Large intestine (tissue), 3 donors: Measurements from ENCODE around the gene LGMN. TPM values are rescaled to one million over a fixed set of nuclear protein-coding genes. Genes with fewer than 3 reads are reported as not detected.
"Not testable (repeated sequence)": the region's sequence is repeated elsewhere in the genome, so short reads cannot be mapped to it uniquely, and the experiment has no call there.

Source experiments
- DNase-seq, 2 donors: peaks; one replicate each; pipeline versions ENCODE4 v3.0.0 to v3.0.0-alpha.2; 2013
- H3K27ac ChIP-seq: one replicate; pipeline ENCODE4 v1.5.1; 2013; ENCODE audit warnings: low read length
- H3K27me3 ChIP-seq: 2 replicates; pipeline ENCODE4 v1.6.1; 2013; ENCODE audit warnings: low read length; ENCODE audit not compliant: control insufficient read depth, insufficient read depth
- H3K36me3 ChIP-seq: 2 replicates; pipeline ENCODE4 v1.6.1; 2013; ENCODE audit warnings: low read length; ENCODE audit not compliant: control insufficient read depth, insufficient read depth
- H3K4me1 ChIP-seq: one replicate; pipeline ENCODE4 v1.6.1; 2013; ENCODE audit warnings: low read length; ENCODE audit not compliant: control insufficient read depth, insufficient read depth
- H3K4me3 ChIP-seq: one replicate; pipeline ENCODE4 v1.5.1; 2013; ENCODE audit warnings: low read length
- H3K9me3 ChIP-seq: one replicate; pipeline ENCODE4 v1.6.1; 2013; ENCODE audit warnings: mild to moderate bottlenecking, low read depth, low read length, moderate library complexity; ENCODE audit not compliant: control insufficient read depth
- WGBS: methylation state at CpG from one replicate; pipeline ENCODE4 v1.1.5; 2013; ENCODE audit warnings: low lambda C conversion rate; ENCODE audit not compliant: insufficient coverage; 5-methylcytosine and 5-hydroxymethylcytosine counted together
- polyA plus RNA-seq: library from polyadenylated mRNA; unstranded; fragments of 120-200 nt; gene quantifications from one replicate; pipeline ENCODE4 v1.2.1, GENCODE V29; 2013

Gene LGMN
- polyA plus RNA-seq, 1 donor: 269 TPM

DNA sequence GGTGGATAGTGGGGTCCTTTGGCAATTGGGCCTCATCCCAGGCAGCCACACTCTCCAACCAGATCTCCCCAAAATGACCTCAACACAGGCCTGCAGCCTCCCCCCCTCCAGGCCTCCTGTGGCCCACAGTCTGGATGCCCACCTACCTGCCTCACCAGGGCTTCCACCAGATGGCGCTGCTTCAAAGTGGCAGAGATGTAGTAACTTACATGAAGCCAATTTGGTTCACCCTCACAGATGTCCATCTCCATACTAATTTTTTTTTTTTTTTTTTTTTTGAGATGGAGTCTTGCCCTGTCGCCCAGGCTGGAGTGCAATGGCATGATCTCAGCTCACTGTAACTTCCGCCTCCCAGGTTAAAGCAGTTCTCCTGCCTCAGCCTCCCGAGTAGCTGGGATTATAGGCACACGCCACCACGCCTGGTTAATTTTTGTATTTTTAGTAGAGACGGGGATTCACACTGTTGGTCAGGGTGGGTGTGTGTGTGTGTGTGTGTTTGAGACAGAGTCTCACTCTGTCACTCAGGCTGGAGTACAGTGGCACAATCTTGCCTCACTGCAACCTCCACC is 33.6 kb downstream of the LGMN start:
- peak in 1 of 2 donors; percentile 47 for DNase-seq
- H3K9me3 ChIP-seq, H3K27ac ChIP-seq, H3K4me1 ChIP-seq, H3K4me3 ChIP-seq, H3K27me3 ChIP-seq: not testable (repeated sequence)
- peaks cover 66% of the 10 kb centered on the region for H3K36me3 ChIP-seq
- no CpG with 5 or more reads among the region's 7 CpGs for WGBS

DNA sequence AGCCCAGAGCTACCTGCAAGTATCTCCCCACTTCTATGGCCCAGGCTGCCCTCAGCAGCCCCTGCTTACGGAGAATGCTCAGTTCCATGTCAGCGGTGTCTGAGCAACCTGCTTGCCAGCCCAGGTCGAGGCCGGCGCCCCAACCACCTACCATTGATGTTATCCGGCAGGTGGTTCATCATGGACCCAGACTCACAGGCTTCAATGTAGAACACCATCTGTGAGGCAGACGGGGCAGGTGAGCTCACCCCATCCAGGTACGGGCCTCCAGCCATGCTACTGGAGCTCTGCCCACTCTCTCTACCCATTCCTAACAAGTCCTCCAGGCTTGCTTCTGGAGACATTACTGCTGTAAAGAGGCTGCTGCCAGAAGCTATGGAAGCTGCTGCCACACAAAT is 35.8 kb downstream of the LGMN start:
- Histone ChIP-seq H3K9me3 (no peaks in the 10 kb centered on the region), H3K4me3 (no peak overlapping the region), H3K36me3 (peaks cover 74% of the 10 kb centered on the region), H3K27me3 (no peaks in the 10 kb centered on the region), H3K4me1 (no peaks in the 10 kb centered on the region), H3K27ac (no peak overlapping the region)
- DNase-seq: no peak
- whole genome bisulfite sequencing: no CpG with 5 or more reads among the region's 8 CpGs

DNA sequence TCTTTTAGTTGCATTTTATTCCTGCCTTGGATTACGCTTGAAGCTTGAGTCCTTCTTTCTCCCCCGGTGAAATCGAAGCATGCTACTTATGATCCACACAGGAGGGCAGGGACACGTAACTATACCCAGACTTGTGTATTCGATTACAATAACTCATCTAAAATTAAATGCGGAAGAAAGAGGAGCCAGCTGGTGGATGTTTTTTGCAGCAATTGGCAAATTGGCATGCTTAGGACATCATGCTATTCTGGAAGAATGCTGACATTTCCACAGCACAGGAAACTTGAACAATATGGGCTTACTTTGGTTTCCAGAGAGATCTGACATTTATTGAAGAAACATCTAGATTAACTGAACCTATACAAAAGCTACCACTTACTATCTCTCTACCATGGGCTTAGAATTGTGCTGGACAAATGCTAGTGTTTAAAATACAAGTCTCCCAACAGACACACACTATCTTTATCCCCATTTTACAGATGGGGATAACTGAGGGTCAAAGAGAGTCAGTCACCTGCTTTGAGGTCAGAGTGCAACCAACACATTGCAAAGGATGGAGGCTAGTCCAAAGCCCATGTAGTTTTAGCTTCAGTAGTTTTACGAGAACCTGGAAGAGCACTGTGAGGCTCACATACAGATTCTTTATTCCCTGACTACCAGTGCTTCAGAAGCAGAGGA is 36.3 kb downstream of the LGMN start:
- Histone ChIP-seq H3K27ac (no peak overlapping the region), H3K4me3 (no peak overlapping the region), H3K4me1 (no peaks in the 10 kb centered on the region), H3K9me3 (no peaks in the 10 kb centered on the region), H3K27me3 (no peaks in the 10 kb centered on the region), H3K36me3 (peaks cover 71% of the 10 kb centered on the region)
- DNase-seq: no peak
- 100% methylated on average over 1 of the region's 7 CpGs for WGBS

DNA sequence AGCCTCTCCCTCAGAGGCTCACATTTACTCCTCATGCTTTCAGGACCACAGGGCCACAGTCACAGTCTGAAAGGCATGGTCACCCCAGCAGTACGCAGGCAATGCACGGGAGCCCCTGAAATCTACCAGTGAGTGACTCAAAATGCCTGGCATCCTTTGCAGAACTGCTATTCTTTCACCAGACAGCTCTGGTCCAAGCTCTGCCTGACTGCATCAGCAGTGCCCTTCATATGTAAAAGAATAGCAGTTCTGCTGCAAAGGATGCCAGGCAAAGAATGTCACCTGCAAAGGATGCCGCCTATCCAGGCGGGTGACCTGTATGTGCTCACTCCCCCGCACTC is 38.5 kb downstream of the LGMN start:
- DNase-seq: no peak
- no CpG with 5 or more reads among the region's 5 CpGs for WGBS
- H3K36me3 ChIP-seq: peaks cover 78% of the 10 kb centered on the region
- no peaks in the 10 kb centered on the region for H3K9me3 ChIP-seq
- no peaks in the 10 kb centered on the region for H3K4me1 ChIP-seq
- H3K27ac ChIP-seq: no peak overlapping the region
- H3K4me3 ChIP-seq: no peak overlapping the region
- H3K27me3 ChIP-seq: no peaks in the 10 kb centered on the region

DNA sequence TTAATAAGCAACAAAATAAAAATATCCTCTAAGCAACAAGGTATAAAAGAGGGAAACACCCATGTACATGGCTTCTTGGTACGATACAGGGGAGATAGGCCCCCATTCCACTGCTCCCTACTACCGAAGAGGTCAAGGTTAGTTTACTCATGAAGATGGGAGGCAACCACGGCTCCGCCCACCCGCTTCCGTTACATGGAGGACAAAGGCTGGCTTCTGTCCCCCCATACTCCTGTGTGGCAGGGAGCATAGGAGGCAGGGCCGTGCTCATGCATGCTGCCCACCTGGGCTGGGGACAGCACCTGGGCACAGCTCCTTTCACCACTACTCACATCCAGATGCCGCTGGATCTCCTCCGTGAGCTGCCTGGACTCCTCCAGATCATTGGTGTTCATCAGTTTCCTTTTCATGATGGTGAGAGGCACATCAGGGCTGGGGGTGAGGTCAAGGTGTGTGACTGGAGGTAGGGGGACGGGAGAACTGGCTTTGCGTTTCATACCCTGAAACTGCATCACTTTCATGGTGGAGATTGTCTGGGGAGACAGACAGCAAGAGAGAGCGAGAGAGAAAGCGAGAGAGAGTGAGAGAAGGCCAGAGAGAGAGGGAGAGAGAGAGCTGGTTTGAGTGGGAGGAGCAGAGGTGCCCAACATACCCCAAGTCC is 39.0 kb downstream of the LGMN start:
- DNase-seq: no peak
- no peaks in the 10 kb centered on the region for H3K27me3 ChIP-seq
- peaks cover 81% of the 10 kb centered on the region for H3K36me3 ChIP-seq
- no peak overlapping the region for H3K27ac ChIP-seq
- no peaks in the 10 kb centered on the region for H3K4me1 ChIP-seq
- no peaks in the 10 kb centered on the region for H3K9me3 ChIP-seq
- no peak overlapping the region for H3K4me3 ChIP-seq
- WGBS: 100% methylated on average over 1 of the region's 13 CpGs

DNA sequence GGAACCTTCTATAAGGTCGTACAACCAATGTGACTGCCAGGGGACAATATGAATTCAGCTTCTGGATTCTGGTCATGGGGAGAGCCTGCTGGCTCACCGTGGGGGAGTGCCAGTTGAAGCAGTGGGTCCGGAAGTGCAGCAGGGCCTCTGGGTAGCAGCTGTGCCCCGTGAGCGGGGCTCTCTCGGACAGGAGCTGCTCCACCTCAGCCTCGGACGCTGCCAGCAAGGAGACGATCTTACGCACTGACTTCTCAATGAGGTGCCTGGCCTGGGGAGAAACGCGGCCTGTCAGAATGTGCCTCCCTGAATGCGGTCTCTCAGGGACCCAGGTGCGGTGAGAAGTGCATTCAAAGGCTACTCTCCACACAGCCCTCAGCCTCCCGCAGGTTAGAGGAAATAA is 42.0 kb downstream of the LGMN start:
- peaks cover 66% of the 10 kb centered on the region for H3K36me3 ChIP-seq
- no peak for DNase-seq
- WGBS: no CpG with 5 or more reads among the region's 15 CpGs
- H3K27me3 ChIP-seq: no peaks in the 10 kb centered on the region
- no peaks in the 10 kb centered on the region for H3K9me3 ChIP-seq
- no peaks in the 10 kb centered on the region for H3K4me1 ChIP-seq
- no peak overlapping the region for H3K4me3 ChIP-seq
- no peak overlapping the region for H3K27ac ChIP-seq

DNA sequence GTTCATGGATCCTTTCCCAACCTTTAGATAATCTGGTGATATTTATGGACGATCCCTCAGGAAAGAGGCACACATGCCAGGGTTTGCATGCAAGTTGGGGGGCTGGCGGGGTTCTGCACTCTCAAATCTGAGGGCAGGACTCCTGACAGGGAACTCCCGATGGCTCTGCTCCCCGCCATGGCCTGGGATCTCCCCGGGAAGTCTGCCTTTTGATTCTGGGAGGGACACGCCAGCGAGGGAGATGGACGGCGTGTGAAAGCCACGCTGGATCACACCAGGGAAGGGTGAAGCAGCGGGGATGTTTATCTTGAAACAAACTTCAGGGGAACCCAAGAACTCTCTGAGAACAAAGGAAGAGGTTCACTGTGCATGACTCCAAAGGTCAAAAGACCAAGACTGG is 43.6 kb downstream of the LGMN start:
- no CpG with 5 or more reads among the region's 11 CpGs for WGBS
- H3K36me3 ChIP-seq: peaks cover 52% of the 10 kb centered on the region
- H3K9me3 ChIP-seq: no peaks in the 10 kb centered on the region
- no peaks in the 10 kb centered on the region for H3K27me3 ChIP-seq
- H3K27ac ChIP-seq: no peak overlapping the region
- no peak overlapping the region for H3K4me3 ChIP-seq
- H3K4me1 ChIP-seq: no peaks in the 10 kb centered on the region
- no peak for DNase-seq

DNA sequence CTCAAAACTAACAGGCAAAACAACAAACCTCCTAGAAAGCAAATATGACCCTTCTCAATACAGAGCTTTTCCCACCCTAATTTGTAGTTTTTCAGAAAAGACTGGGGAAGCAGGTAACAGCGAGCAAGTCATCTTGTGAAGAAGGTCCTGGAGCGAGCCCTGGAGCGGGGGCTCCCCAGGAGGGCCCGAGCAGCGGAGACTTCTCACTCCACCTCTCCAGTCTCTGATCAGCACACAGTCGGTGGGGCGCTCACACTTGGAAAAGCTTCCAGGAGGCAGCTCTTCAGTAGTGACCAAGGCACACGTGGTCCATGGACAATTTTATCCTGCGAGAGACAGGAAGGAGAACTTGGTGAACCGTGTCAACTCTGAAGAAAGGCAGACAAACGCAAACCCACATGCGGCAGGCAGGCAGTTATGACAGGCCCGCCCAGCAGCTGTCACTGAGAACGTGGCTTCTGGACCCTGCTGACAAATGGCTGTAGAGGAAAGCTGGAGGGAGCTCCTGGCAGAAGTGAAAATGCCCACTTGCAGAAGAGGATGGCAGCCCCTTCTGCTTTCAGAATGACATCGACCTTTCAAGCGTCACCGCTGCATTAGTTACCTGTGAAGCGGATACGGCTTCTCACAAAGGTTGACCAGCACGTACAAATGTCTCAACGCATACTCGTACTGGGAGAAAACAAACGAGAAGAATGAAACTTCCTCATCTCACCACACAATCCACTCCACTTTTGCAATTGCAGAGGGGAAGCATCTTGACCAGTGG is 44.2 kb downstream of the LGMN start:
- no peak for DNase-seq
- peaks cover 46% of the 10 kb centered on the region for H3K36me3 ChIP-seq
- no peak overlapping the region for H3K27ac ChIP-seq
- no peaks in the 10 kb centered on the region for H3K9me3 ChIP-seq
- H3K4me3 ChIP-seq: no peak overlapping the region
- no peaks in the 10 kb centered on the region for H3K4me1 ChIP-seq
- 83% methylated on average over 6 of the region's 23 CpGs for WGBS
- no peaks in the 10 kb centered on the region for H3K27me3 ChIP-seq

DNA sequence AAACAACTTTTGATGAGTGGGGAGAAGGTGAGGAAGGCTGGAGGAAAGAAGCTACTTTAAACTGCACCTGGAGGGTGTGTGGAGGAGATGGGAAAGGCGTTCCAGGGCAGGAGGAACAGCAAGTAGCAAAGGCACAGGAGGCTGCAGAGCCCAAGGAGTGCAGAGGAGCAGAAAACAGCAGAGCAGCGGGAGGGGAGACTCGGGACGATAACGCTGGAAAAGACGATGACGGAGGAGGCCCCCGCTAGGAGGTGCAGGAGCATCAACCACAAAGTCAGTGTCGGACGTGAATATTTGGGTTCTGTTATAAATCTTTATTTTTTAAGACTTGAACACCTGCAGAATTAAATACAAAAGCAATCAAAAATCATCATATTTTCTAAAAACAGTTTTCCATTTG is 44.9 kb downstream of the LGMN start:
- H3K4me3 ChIP-seq: no peak overlapping the region
- WGBS: 100% methylated on average over 7 of the region's 10 CpGs
- H3K4me1 ChIP-seq: no peaks in the 10 kb centered on the region
- H3K9me3 ChIP-seq: no peaks in the 10 kb centered on the region
- H3K27me3 ChIP-seq: no peaks in the 10 kb centered on the region
- DNase-seq: no peak
- peaks cover 41% of the 10 kb centered on the region for H3K36me3 ChIP-seq
- no peak overlapping the region for H3K27ac ChIP-seq

DNA sequence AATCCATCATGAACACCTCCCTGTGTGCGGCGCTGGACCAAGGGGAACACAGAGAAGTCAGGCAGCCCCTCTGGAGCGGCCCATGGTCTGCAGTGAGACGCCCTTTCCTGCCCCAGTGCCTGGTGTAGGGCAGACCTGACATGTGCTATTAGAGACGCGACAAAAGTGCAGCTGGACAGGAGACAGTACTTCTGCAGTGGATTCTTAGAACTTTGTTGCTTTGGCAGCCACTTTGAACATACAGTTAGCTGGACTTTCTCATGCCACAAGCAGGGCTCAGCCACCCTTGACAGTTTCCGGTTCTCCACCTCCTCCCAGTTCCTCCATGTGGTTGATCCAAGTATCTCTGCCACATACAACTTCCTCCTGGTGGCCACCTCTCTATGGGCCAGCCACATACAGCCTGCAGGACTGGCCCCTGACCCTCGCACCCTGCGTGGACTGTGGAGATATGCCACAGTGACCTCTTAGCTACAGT is 45.9 kb downstream of the LGMN start:
- Histone ChIP-seq H3K9me3 (no peaks in the 10 kb centered on the region), H3K4me1 (no peaks in the 10 kb centered on the region), H3K27me3 (no peaks in the 10 kb centered on the region), H3K4me3 (no peak overlapping the region), H3K27ac (no peak overlapping the region), H3K36me3 (peaks cover 38% of the 10 kb centered on the region)
- 100% methylated on average over 1 of the region's 9 CpGs for WGBS
- no peak for DNase-seq
